Upper lobe of right lung (tissue), 1 donor: Measurements from ENCODE around the gene FHOD3. TPM values are rescaled to one million over a fixed set of nuclear protein-coding genes. Genes with fewer than 3 reads are reported as not detected.

Experiments
- ATAC-seq: fragments of 200-7000 bp; cut with Tn5 transposase; one replicate; pipeline ENCODE4 v1.9.1; 2020; ENCODE audit warnings: mild to moderate bottlenecking, moderate library complexity
- DNase-seq: peaks from one replicate; pipeline ENCODE4 v3.0.0-alpha.2; 2020
- H3K27ac ChIP-seq: fragments of 200-600 bp; one replicate; pipeline ENCODE4 v1.8.0; 2022
- H3K27me3 ChIP-seq: fragments of 200-600 bp; one replicate; pipeline ENCODE4 v1.8.0; 2022; ENCODE audit warnings: mild to moderate bottlenecking
- H3K36me3 ChIP-seq: fragments of 200-600 bp; one replicate; pipeline ENCODE4 v1.8.0; 2022
- H3K4me1 ChIP-seq: fragments of 200-600 bp; one replicate; pipeline ENCODE4 v1.8.0; 2022
- H3K4me3 ChIP-seq: fragments of 200-600 bp; one replicate; pipeline ENCODE4 v1.8.0; 2022; ENCODE audit warnings: mild to moderate bottlenecking
- H3K9me3 ChIP-seq: fragments of 200-600 bp; one replicate; pipeline ENCODE4 v1.8.0; 2022
- CTCF ChIP-seq: fragments of 200-600 bp; IDR thresholded peaks from one replicate; pipeline ENCODE4 v1.8.0; 2022; ENCODE audit warnings: antibody characterized with exemption
- intact Hi-C: fragments of 100-400 bp; cut with DNase I; formaldehyde crosslinking; loops from one replicate; pipeline ENCODE4 v1.11.0; 2022
- total RNA-seq: library from RNA; stranded (reverse); fragmentation: NEBNext Ultra II Directional; extraction: Animal tissue kit (Norgen Biotek cat#: 25700); gene quantifications from one replicate; pipeline ENCODE4 v1.2.1, GENCODE V29; 2021
- donor health status: DM: no; HTN: yes; CAD: no; lungs with severe emphysema.

Gene FHOD3
- total RNA-seq, 1 donor from 2014 or later: 1.9 TPM

GRCh38 chr18:36397033-36397432 lies 99.5 kb downstream of the FHOD3 start:
- Histone ChIP-seq H3K36me3 (no peaks in the 10 kb centered on the region), H3K9me3 (peaks cover 8% of the 10 kb centered on the region), H3K27me3 (no peaks in the 10 kb centered on the region), H3K4me3 (no peak overlapping the region), H3K4me1 (no peaks in the 10 kb centered on the region), H3K27ac (no peak overlapping the region)
- intact Hi-C loops: no loop called here
- DNase-seq: no peak
- no peak for TF ChIP-seq CTCF
- ATAC-seq: no peak

- no peaks in the 10 kb centered on the region for H3K27me3 ChIP-seq
- no peaks in the 10 kb centered on the region for H3K4me1 ChIP-seq
- no peak for TF ChIP-seq CTCF
- no peaks in the 10 kb centered on the region for H3K36me3 ChIP-seq
- H3K9me3 ChIP-seq: peaks cover 8% of the 10 kb centered on the region
- no peak for ATAC-seq
- no peak overlapping the region for H3K4me3 ChIP-seq
- no peak overlapping the region for H3K27ac ChIP-seq
- no peak for DNase-seq
- intact Hi-C loops: no loop called here
Measured at GRCh38 chr18:36398419-36398818, 100.9 kb downstream of the FHOD3 start.

GRCh38 chr18:36399055-36399454 lies 101.5 kb downstream of the FHOD3 start:
- Histone ChIP-seq H3K4me1 (no peaks in the 10 kb centered on the region), H3K27ac (no peak overlapping the region), H3K9me3 (peaks cover 8% of the 10 kb centered on the region), H3K4me3 (no peak overlapping the region), H3K36me3 (no peaks in the 10 kb centered on the region), H3K27me3 (no peaks in the 10 kb centered on the region)
- no peak for DNase-seq
- TF ChIP-seq CTCF: no peak
- intact Hi-C loops: no loop called here
- ATAC-seq: no peak

GRCh38 chr18:36401462-36401861 lies 103.9 kb downstream of the FHOD3 start:
- H3K4me1 ChIP-seq: no peaks in the 10 kb centered on the region
- peaks cover 8% of the 10 kb centered on the region for H3K9me3 ChIP-seq
- intact Hi-C loops: no loop called here
- no peak overlapping the region for H3K4me3 ChIP-seq
- H3K36me3 ChIP-seq: no peaks in the 10 kb centered on the region
- no peak for TF ChIP-seq CTCF
- ATAC-seq (no peak), DNase-seq (no peak)
- H3K27me3 ChIP-seq: no peaks in the 10 kb centered on the region
- no peak overlapping the region for H3K27ac ChIP-seq

- DNase-seq (no peak), ATAC-seq (no peak)
- no peak overlapping the region for H3K27ac ChIP-seq
- intact Hi-C loops: no loop called here
- no peak overlapping the region for H3K4me3 ChIP-seq
- H3K27me3 ChIP-seq: no peaks in the 10 kb centered on the region
- H3K4me1 ChIP-seq: no peaks in the 10 kb centered on the region
- H3K36me3 ChIP-seq: no peaks in the 10 kb centered on the region
- TF ChIP-seq CTCF: no peak
- no peaks in the 10 kb centered on the region for H3K9me3 ChIP-seq
Measured at GRCh38 chr18:36402765-36403396, 105.4 kb downstream of the FHOD3 start.
